B cell (primary cell): ENCODE results near the gene FOXF1. TPM values are rescaled to one million over a fixed set of nuclear protein-coding genes. Genes with fewer than 3 reads are reported as not detected.

Experiments
- ATAC-seq: fragments of 200-7000 bp; cut with Tn5 transposase; one replicate; pipeline ENCODE4 v1.10.0; 2021; ENCODE audit warnings: low read depth, mild to moderate bottlenecking, moderate number of reproducible peaks, moderate library complexity
- CTCF ChIA-PET: fragments of 350-600 bp; sonication (Branson Sonifier 250); formaldehyde crosslinking; loops from one replicate; lab custom pipeline; 2021; ENCODE audit warnings: antibody characterized with exemption, inconsistent platforms; lab: Charles Lee
- POLR2A ChIA-PET: fragments of 350-600 bp; sonication (Branson Sonifier 250); formaldehyde crosslinking; loops from one replicate; lab custom pipeline; 2021; ENCODE audit warnings: antibody characterized with exemption; lab: Charles Lee
- DNase-seq: peaks from one replicate; pipeline ENCODE4 v3.0.0; 2013
- H2AFZ ChIP-seq: 2 replicates; pipeline ENCODE4 v1.6.1; 2012; ENCODE audit warnings: mild to moderate bottlenecking, low read depth, low read length; ENCODE audit not compliant: insufficient read depth, poor library complexity, severe bottlenecking
- H3K27ac ChIP-seq, 2 donors: 1 replicate in 1 of 2; 2 replicates in 1 of 2; pipeline ENCODE4 v1.5.1; 2012 to 2013; ENCODE audit warnings: low read length in 2 of 2, mild to moderate bottlenecking in 2 of 2, moderate library complexity in 1 of 2
- H3K27me3 ChIP-seq, 4 experiments: fragments of 200-600 bp in 1 of 4; sonication (generic) in 1 of 4; replicated peaks in 1 of 4; 1 replicate in 2 of 4; 2 replicates in 2 of 4; pipeline versions ENCODE4 v1.6.1 to v1.7.0; 2013 to 2016; ENCODE audit warnings: low read length in 3 of 4, mild to moderate bottlenecking in 2 of 4, mixed read lengths in 1 of 4, moderate library complexity in 1 of 4; ENCODE audit not compliant: insufficient read depth in 4 of 4, control insufficient read depth in 3 of 4; ENCODE audit errors: control extremely low read depth in 1 of 4
- H3K36me3 ChIP-seq, 2 experiments: replicated peaks in 1 of 2; 1 replicate in 1 of 2; 2 replicates in 1 of 2; pipeline versions ENCODE4 v1.6.1 to v1.7.1; 2013; ENCODE audit warnings: low read length in 1 of 2; ENCODE audit not compliant: insufficient read depth in 2 of 2, control insufficient read depth in 1 of 2; ENCODE audit errors: control extremely low read depth in 1 of 2, extremely low read depth in 1 of 2
- H3K4me1 ChIP-seq, 2 donors: fragments of 200-600 bp in 1 of 2; sonication (generic) in 1 of 2; 1 replicate in 1 of 2; 2 replicates in 1 of 2; pipeline versions ENCODE4 v1.5.1 to v1.6.1; 2013 to 2017; ENCODE audit warnings: low read length in 2 of 2; ENCODE audit not compliant: control insufficient read depth in 2 of 2, insufficient read depth in 2 of 2
- H3K4me2 ChIP-seq: replicated peaks from 2 replicates; pipeline ENCODE3; 2012; ENCODE audit warnings: mild to moderate bottlenecking, low read depth, low read length; ENCODE audit not compliant: poor library complexity, severe bottlenecking
- H3K4me3 ChIP-seq, 5 experiments: fragments of 200-600 bp in 1 of 5; sonication (generic) in 1 of 5; 1 replicate in 3 of 5; 2 replicates in 2 of 5; pipeline versions ENCODE4 v1.5.1 to v1.7.0; 2011 to 2016; ENCODE audit warnings: low read length in 4 of 5, mild to moderate bottlenecking in 4 of 5, low read depth in 2 of 5, control low read depth in 1 of 5, moderate library complexity in 1 of 5; ENCODE audit not compliant: insufficient read depth in 1 of 5; ENCODE audit errors: control extremely low read depth in 1 of 5, extremely low read depth in 1 of 5
- H3K79me2 ChIP-seq: fragments of 200-600 bp; sonication (generic); one replicate; pipeline ENCODE4 v1.6.0; 2016; ENCODE audit warnings: low read length; ENCODE audit not compliant: control insufficient read depth, insufficient read depth
- H3K9ac ChIP-seq: fragments of 200-600 bp; sonication (generic); 2 replicates; pipeline ENCODE4 v1.6.1; 2017; ENCODE audit warnings: mild to moderate bottlenecking, low read length, moderate library complexity
- H3K9me3 ChIP-seq, 3 donors: one replicate each; pipeline versions ENCODE4 v1.6.1 to v1.7.1; 2013; ENCODE audit warnings: low read length in 2 of 3; ENCODE audit not compliant: control insufficient read depth in 2 of 3, insufficient read depth in 1 of 3; ENCODE audit errors: control extremely low read depth in 1 of 3
- H4K20me1 ChIP-seq: 2 replicates; pipeline ENCODE4 v1.6.0; 2012; ENCODE audit warnings: mild to moderate bottlenecking, low read length; ENCODE audit not compliant: insufficient read depth, control insufficient read depth, poor library complexity, severe bottlenecking
- H3K27ac Mint-ChIP-seq: one replicate; pipeline ENCODE4 v1.8.0; 2021; ENCODE audit warnings: mixed read lengths
- H3K27me3 Mint-ChIP-seq: one replicate; pipeline ENCODE4 v1.8.0; 2021; ENCODE audit warnings: mixed read lengths
- H3K4me1 Mint-ChIP-seq: one replicate; pipeline ENCODE4 v1.8.0; 2021; ENCODE audit warnings: mixed read lengths
- H3K4me3 Mint-ChIP-seq: one replicate; pipeline ENCODE4 v1.8.0; 2021; ENCODE audit warnings: mixed read lengths
- H3K9me3 Mint-ChIP-seq: one replicate; pipeline ENCODE4 v1.8.0; 2022; ENCODE audit warnings: mixed read lengths; ENCODE audit not compliant: insufficient read depth
- CTCF ChIP-seq: fragments of 200-600 bp; IDR thresholded peaks from one replicate; pipeline ENCODE4 v1.8.0; 2022; ENCODE audit warnings: antibody characterized with exemption, mild to moderate bottlenecking
- EZH2 ChIP-seq: IDR thresholded peaks from 2 replicates; pipeline ENCODE4 v1.6.1; 2012; ENCODE audit warnings: borderline replicate concordance, low read depth, mild to moderate bottlenecking, moderate library complexity, low read length; ENCODE audit not compliant: insufficient read depth, poor library complexity, severe bottlenecking
- WGBS: methylation state at CpG from one replicate; pipeline ENCODE4 v1.1.5; 2013; ENCODE audit warnings: missing lambda C conversion rate; ENCODE audit not compliant: insufficient coverage; 5-methylcytosine and 5-hydroxymethylcytosine counted together
- intact Hi-C: fragments of 100-400 bp; cut with micrococcal nuclease; formaldehyde crosslinking; loops from one replicate; pipeline ENCODE4 v1.10.0; 2022
- polyA plus RNA-seq: library from polyadenylated mRNA; depleted of rRNA; stranded (reverse); fragments of >200 nt; gene quantifications from 2 replicates; pipeline ENCODE4 v1.2.3, GENCODE V29; 2012
- total RNA-seq, 2 donors: library from RNA; stranded (reverse); fragments of 120-200 nt in 1 of 2; gene quantifications; 1 replicate in 1 of 2; 2 replicates in 1 of 2; pipeline versions ENCODE4 v1.2.3 to v1.2.4, GENCODE V29; 2013 to 2022

Gene FOXF1
- total and polyA plus RNA-seq, 2 donors (not counting 1 experiment from before 2014, with no cell fraction given) = not detected

- H3K9me3 ChIP-seq = peaks cover 0 to 16% (median 2%) of the 10 kb centered on the region in 3 donors
- H3K4me3 Mint-ChIP-seq = no peak overlapping the region
- no peak overlapping the region for H3K9ac ChIP-seq
- intact Hi-C loops = no loop called here
- no peaks in the 10 kb centered on the region for H3K4me1 Mint-ChIP-seq
- H3K27ac ChIP-seq = no peak overlapping the region
- ChIA-PET CTCF (no interaction called here), POLR2A (no interaction called here)
- no peaks in the 10 kb centered on the region for H3K4me1 ChIP-seq
- H3K36me3 ChIP-seq = no peaks in the 10 kb centered on the region
- H3K79me2 ChIP-seq = no peaks in the 10 kb centered on the region
- no peak overlapping the region for H2AFZ ChIP-seq
- DNase-seq = no peak
- H3K4me2 ChIP-seq = no peak overlapping the region
- peaks cover 47% of the 10 kb centered on the region for H3K27me3 Mint-ChIP-seq
- no peak overlapping the region for H3K4me3 ChIP-seq
- peaks cover 0 to 6% (median 2%) of the 10 kb centered on the region in 4 experiments for H3K27me3 ChIP-seq
- 34% methylated on average over 10 of the region's 11 CpGs for WGBS
- no peaks in the 10 kb centered on the region for H4K20me1 ChIP-seq
- no peak for TF ChIP-seq CTCF
- TF ChIP-seq EZH2 = no peak
- ATAC-seq = no peak
- no peaks in the 10 kb centered on the region for H3K9me3 Mint-ChIP-seq
- no peak overlapping the region for H3K27ac Mint-ChIP-seq
Observed at GRCh38 chr16:86476956-86477534, 33.3 kb upstream of the FOXF1 start.

GRCh38 chr16:86477642-86478041 lies 32.7 kb upstream of the FOXF1 start:
- H3K4me1 Mint-ChIP-seq = no peaks in the 10 kb centered on the region
- H3K9me3 Mint-ChIP-seq = no peaks in the 10 kb centered on the region
- peaks cover 47% of the 10 kb centered on the region for H3K27me3 Mint-ChIP-seq
- no peak for ATAC-seq
- no peak for DNase-seq
- WGBS = 91% methylated on average over 5 of the region's 5 CpGs
- POLR2A ChIA-PET = no interaction called here
- no peak overlapping the region for H3K4me3 ChIP-seq
- no peaks in the 10 kb centered on the region for H3K79me2 ChIP-seq
- TF ChIP-seq CTCF = no peak
- TF ChIP-seq EZH2 = no peak
- H4K20me1 ChIP-seq = no peaks in the 10 kb centered on the region
- H3K4me3 Mint-ChIP-seq = no peak overlapping the region
- no peak overlapping the region for H3K27ac Mint-ChIP-seq
- H3K9ac ChIP-seq = no peak overlapping the region
- H3K27ac ChIP-seq = no peak overlapping the region
- intact Hi-C loops = no loop called here
- H3K9me3 ChIP-seq = peaks cover 0 to 11% (median 0%) of the 10 kb centered on the region in 3 donors
- H3K4me1 ChIP-seq = no peaks in the 10 kb centered on the region
- no peak overlapping the region for H2AFZ ChIP-seq
- no peaks in the 10 kb centered on the region for H3K36me3 ChIP-seq
- CTCF ChIA-PET = no interaction called here
- no peak overlapping the region for H3K4me2 ChIP-seq
- peaks cover 0 to 6% (median 2%) of the 10 kb centered on the region in 4 experiments for H3K27me3 ChIP-seq
